ENCODE results near the gene RAD9A. TPM values are rescaled to one million over a fixed set of nuclear protein-coding genes. Genes with fewer than 3 reads are reported as not detected.

Gene RAD9A
- total and polyA plus RNA-seq, 2 donors = 9.5 to 35.2 TPM

DNA sequence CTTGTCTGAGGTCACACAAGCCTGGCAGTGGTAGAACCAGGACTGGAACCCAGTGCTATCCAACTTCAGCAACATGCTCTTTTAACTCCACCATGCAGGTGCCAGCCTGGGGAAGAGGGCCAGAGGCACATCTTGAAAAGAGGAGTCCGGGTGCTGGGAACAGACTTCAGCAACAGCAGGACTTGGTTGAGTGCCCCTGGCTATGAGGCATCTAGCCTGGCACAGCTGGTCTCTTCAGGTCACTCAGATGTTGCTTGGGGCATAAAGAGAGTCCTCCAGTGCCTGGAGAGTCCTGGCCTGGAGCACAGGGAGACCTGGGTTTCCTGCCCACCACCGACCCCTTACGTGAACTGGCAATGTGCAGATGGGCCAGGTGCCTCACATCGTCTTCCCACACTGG lies 13.2 kb upstream of the RAD9A start:
- no peak overlapping the region for H3K27ac ChIP-seq (ENCODE audit: low read depth in 1 of 2, low read length in 1 of 2)
- H3K9me3 ChIP-seq (ENCODE audit: control insufficient read depth in 2 of 2, insufficient read depth in 1 of 2, low read length in 1 of 2) = peaks cover 0 to 9% of the 10 kb centered on the region in 2 donors
- peaks cover 9 to 41% of the 10 kb centered on the region in 2 donors for H3K4me1 ChIP-seq (ENCODE audit: control insufficient read depth in 2 of 2, insufficient read depth in 2 of 2, low read length in 2 of 2)
- WGBS = 96% methylated on average over 4 of the region's 4 CpGs
- H3K36me3 ChIP-seq (ENCODE audit: control insufficient read depth in 2 of 2, insufficient read depth in 2 of 2, low read length in 1 of 2) = no peaks in the 10 kb centered on the region
- H3K4me3 ChIP-seq (ENCODE audit: low read length in 2 of 2) = no peak overlapping the region
- no peak for DNase-seq (ENCODE audit: low read depth in 6 of 9, low spot score in 9 of 9)
- peaks cover 35 to 61% of the 10 kb centered on the region in 2 donors for H3K27me3 ChIP-seq (ENCODE audit: control insufficient read depth in 2 of 2, insufficient read depth in 1 of 2, low read length in 1 of 2)

DNA sequence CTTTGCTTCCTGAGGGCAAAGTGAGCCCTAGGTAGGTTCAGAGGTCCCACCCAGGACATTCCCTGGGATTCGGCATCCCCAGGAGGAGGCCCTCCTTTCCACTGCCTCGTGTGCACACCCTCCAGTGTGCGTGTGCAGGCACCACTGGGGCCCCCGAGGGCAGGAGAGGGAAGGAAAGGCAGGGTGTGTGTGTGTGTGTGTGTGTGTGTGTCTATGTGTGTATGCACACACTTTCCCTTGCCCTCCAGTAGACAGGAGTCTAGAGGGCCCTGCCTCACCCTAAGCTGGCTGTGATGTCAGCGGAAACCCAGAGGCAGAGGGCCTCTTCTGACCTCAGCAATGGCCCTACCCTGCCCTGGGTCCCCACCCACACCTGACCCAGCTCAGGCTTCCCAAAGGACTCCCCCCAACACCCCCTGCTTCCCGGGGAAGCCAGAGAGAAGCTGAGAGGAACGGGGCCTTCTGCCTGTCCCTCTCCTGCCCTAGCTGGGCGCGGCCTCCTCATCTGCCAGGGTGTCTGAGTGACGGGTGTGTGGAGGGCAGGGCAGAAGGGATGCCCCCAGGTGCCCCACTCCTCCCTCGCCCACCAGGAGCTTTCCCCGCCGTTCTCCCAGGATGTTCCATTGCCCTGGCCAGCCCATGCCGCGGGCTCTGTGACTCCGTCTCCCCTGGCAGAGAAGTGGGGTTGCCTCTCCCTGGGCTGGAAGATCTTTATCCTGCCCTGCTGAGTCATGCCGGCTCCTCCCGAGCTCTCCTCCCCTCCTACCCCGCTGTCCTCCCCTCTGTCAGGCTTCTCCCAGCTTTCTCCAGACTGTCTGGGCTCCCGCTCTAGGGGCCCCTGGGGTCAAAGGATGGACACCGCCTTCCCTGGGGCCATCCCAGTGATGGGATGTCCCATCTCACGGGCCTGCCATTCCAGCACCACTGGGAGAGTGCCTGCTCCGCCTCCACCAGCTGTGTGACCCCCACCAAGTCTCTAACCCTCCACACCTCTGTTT lies 12.4 kb upstream of the RAD9A start:
- Histone ChIP-seq H3K9me3 (ENCODE audit: control insufficient read depth in 2 of 2, insufficient read depth in 1 of 2, low read length in 1 of 2) (peaks cover 0 to 8% of the 10 kb centered on the region in 2 donors), H3K4me3 (ENCODE audit: low read length in 2 of 2) (no peak overlapping the region), H3K36me3 (ENCODE audit: control insufficient read depth in 2 of 2, insufficient read depth in 2 of 2, low read length in 1 of 2) (no peaks in the 10 kb centered on the region), H3K4me1 (ENCODE audit: control insufficient read depth in 2 of 2, insufficient read depth in 2 of 2, low read length in 2 of 2) (peaks cover 1 to 32% of the 10 kb centered on the region in 2 donors), H3K27ac (ENCODE audit: low read depth in 1 of 2, low read length in 1 of 2) (no peak overlapping the region), H3K27me3 (ENCODE audit: control insufficient read depth in 2 of 2, insufficient read depth in 1 of 2, low read length in 1 of 2) (peaks cover 27 to 53% of the 10 kb centered on the region in 2 donors)
- no peak for DNase-seq (ENCODE audit: low read depth in 6 of 9, low spot score in 9 of 9)
- WGBS = 90% methylated on average over 23 of the region's 23 CpGs

DNA sequence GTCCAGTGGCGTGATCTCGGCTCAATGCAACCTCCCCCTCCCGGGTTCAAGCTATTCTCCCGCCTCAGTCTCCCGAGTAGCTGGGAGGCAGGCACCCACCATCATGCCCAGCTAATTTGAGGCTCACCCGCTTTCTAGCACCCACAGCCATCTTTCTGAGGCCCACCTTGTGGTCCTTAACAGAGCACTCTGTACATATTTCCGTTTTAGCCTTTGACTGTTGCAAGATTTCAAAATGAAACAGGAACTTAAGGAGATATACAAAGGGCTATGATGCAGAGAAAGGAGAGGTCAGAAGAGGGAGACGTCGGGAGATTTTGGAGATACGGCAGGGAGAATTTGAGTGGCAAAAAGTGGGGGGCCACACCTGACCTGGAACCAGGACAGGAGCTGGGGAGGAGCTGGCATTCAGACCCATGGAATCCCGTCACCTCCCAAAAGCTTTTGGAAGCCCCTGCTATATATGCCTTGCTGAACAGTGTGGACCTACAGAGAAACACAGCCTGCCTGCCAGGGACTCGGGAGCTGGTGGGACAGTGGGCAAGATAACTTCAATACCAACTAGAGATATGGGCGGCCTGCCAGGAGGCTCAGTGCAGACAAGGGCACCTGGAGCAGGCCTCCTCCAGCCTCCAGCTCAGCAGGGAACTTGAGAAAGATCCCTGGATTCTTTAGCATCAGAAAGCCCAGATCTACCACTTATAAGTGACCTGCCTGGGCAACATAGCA lies 10.4 kb upstream of the RAD9A start:
- DNase-seq (ENCODE audit: low read depth in 6 of 9, low spot score in 9 of 9) = no peak
- 61% methylated on average over 13 of the region's 13 CpGs for WGBS
- peaks cover 0 to 1% of the 10 kb centered on the region in 2 donors for H3K9me3 ChIP-seq (ENCODE audit: control insufficient read depth in 2 of 2, insufficient read depth in 1 of 2, low read length in 1 of 2)
- H3K27ac ChIP-seq (ENCODE audit: low read depth in 1 of 2, low read length in 1 of 2) = peak overlapping the region; percentile 1 to 65
- peaks cover 0 to 18% of the 10 kb centered on the region in 2 donors for H3K4me1 ChIP-seq (ENCODE audit: control insufficient read depth in 2 of 2, insufficient read depth in 2 of 2, low read length in 2 of 2)
- H3K4me3 ChIP-seq (ENCODE audit: low read length in 2 of 2) = no peak overlapping the region
- H3K27me3 ChIP-seq (ENCODE audit: control insufficient read depth in 2 of 2, insufficient read depth in 1 of 2, low read length in 1 of 2) = peaks cover 8 to 47% of the 10 kb centered on the region in 2 donors
- H3K36me3 ChIP-seq (ENCODE audit: control insufficient read depth in 2 of 2, insufficient read depth in 2 of 2, low read length in 1 of 2) = no peaks in the 10 kb centered on the region

DNA sequence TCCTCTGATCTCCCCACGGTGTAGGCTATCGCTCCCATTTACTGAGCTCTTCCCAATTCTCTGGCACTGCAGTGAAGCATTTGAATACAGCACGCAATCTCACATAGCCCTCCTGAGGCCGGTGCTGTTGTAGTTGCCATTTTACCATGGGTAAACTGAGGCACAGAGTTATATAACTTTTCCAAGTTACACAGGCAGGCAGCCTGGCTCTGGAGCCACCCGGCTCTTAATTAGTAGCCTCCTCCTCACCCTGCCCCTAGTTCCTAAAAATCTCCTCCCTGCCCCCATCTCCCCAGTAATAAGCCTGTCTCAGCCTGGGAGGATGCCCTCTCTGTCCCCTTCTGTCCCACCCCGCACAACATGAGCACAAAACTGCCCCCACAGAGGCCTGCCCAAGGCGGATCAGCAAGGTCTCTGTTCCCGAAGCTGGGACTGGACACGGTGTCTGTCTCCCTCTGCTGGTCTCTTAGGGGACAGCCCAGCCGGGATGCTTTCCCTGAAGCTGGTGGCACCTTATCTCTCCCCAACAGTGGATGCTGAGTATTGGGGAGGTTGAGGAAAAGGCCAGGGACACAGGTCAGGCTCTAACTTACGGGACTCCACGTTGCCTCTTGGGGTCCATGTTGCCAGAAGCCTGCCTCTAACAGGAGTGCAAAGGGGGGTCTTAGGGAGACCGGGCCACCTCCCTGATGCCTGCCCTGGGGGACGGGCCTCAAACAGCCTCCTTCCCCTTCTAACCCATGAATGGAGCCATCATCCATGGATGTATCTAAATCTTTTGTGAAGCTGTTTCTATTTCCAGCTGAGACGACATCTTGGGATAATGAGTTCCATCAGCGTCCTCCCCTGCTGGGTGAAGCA lies 9.3 kb upstream of the RAD9A start:
- H3K27me3 ChIP-seq (ENCODE audit: control insufficient read depth in 2 of 2, insufficient read depth in 1 of 2, low read length in 1 of 2) = peaks cover 4 to 41% of the 10 kb centered on the region in 2 donors
- 54% methylated on average over 16 of the region's 16 CpGs for WGBS
- DNase-seq (ENCODE audit: low read depth in 6 of 9, low spot score in 9 of 9) = peak; percentile 48 to 88 (median 75)
- no peak overlapping the region for H3K4me3 ChIP-seq (ENCODE audit: low read length in 2 of 2)
- no peak overlapping the region for H3K27ac ChIP-seq (ENCODE audit: low read depth in 1 of 2, low read length in 1 of 2)
- no peaks in the 10 kb centered on the region for H3K36me3 ChIP-seq (ENCODE audit: control insufficient read depth in 2 of 2, insufficient read depth in 2 of 2, low read length in 1 of 2)
- peaks cover 0 to 26% of the 10 kb centered on the region in 2 donors for H3K4me1 ChIP-seq (ENCODE audit: control insufficient read depth in 2 of 2, insufficient read depth in 2 of 2, low read length in 2 of 2)
- no peaks in the 10 kb centered on the region for H3K9me3 ChIP-seq (ENCODE audit: control insufficient read depth in 2 of 2, insufficient read depth in 1 of 2, low read length in 1 of 2)

DNA sequence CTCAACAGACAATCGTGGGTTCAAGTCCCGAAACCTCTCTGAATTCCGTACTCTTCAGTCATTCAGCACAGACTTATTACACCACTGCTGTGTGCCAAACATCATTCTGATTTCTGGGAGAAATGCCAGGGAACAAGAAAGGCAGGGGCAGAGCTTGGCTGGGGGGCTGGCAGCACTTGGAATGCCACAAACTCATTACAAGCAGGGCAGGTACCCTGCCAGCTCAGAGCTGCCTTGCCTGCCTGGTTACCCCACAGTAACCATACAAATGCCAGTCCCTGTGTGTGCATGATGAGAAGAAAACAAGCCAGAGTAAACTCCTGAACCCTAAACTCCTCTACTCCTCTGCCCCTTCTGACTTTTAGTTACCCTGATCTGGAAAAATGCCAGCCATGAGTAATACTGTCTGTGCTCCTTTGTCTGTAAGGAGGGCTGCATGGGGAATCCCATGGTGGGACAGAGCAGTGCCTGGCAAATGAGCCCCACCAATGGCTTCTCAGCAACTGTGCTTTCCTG lies 6.9 kb upstream of the RAD9A start:
- peaks cover 0 to 33% of the 10 kb centered on the region in 2 donors for H3K4me1 ChIP-seq (ENCODE audit: control insufficient read depth in 2 of 2, insufficient read depth in 2 of 2, low read length in 2 of 2)
- 91% methylated on average over 3 of the region's 3 CpGs for WGBS
- no peak overlapping the region for H3K4me3 ChIP-seq (ENCODE audit: low read length in 2 of 2)
- H3K9me3 ChIP-seq (ENCODE audit: control insufficient read depth in 2 of 2, insufficient read depth in 1 of 2, low read length in 1 of 2) = no peaks in the 10 kb centered on the region
- H3K36me3 ChIP-seq (ENCODE audit: control insufficient read depth in 2 of 2, insufficient read depth in 2 of 2, low read length in 1 of 2) = no peaks in the 10 kb centered on the region
- peaks cover 0 to 27% of the 10 kb centered on the region in 2 donors for H3K27me3 ChIP-seq (ENCODE audit: control insufficient read depth in 2 of 2, insufficient read depth in 1 of 2, low read length in 1 of 2)
- no peak for DNase-seq (ENCODE audit: low read depth in 6 of 9, low spot score in 9 of 9)
- no peak overlapping the region for H3K27ac ChIP-seq (ENCODE audit: low read depth in 1 of 2, low read length in 1 of 2)

DNA sequence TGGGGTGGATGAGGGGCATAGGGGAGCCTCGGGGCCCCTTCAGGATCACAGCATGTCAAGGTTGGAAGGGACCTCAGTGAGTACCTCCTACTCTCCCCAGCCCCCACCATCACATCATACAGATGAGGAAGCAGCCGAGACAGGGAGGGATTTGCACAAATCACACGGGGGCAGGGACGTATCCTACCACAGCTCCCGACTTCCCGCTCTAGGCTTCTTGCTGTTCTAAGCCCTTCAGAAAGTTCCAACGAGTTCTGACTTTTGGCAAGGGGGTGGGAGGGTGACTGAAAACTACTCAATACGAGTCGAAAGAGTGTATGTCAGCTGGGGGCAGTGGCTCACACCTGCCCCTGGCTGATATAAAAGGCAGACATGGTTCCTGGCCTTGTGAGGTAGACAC lies 4.7 kb upstream of the RAD9A start:
- Histone ChIP-seq H3K27ac (ENCODE audit: low read depth in 1 of 2, low read length in 1 of 2) (no peak overlapping the region), H3K27me3 (ENCODE audit: control insufficient read depth in 2 of 2, insufficient read depth in 1 of 2, low read length in 1 of 2) (peaks cover 0 to 22% of the 10 kb centered on the region in 2 donors), H3K4me3 (ENCODE audit: low read length in 2 of 2) (no peak overlapping the region), H3K9me3 (ENCODE audit: control insufficient read depth in 2 of 2, insufficient read depth in 1 of 2, low read length in 1 of 2) (no peaks in the 10 kb centered on the region), H3K4me1 (ENCODE audit: control insufficient read depth in 2 of 2, insufficient read depth in 2 of 2, low read length in 2 of 2) (peaks cover 6 to 31% of the 10 kb centered on the region in 2 donors), H3K36me3 (ENCODE audit: control insufficient read depth in 2 of 2, insufficient read depth in 2 of 2, low read length in 1 of 2) (no peaks in the 10 kb centered on the region)
- WGBS = 56% methylated on average over 9 of the region's 9 CpGs
- DNase-seq (ENCODE audit: low read depth in 6 of 9, low spot score in 9 of 9) = no peak

DNA sequence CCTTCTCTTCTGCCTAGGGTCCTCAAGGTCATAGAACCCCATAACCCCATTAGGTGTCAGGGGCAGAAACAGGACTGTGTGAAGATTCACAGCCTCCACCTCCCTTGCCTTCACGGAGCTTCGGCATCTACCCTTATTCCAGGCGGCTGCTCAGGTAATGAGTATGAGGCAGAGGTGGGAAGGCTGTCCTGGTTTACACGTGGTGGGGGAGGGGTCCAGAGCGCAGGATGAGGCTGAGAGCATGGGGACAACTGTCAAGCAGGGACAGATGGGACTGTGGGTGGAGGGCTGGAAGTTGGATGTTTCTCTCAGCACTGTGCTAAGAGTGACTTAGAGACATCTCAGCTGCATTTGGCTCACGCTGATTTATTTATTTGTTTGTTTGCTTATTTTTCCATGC lies 4.3 kb upstream of the RAD9A start:
- H3K4me3 ChIP-seq (ENCODE audit: low read length in 2 of 2) = no peak overlapping the region
- 82% methylated on average over 6 of the region's 6 CpGs for WGBS
- no peaks in the 10 kb centered on the region for H3K9me3 ChIP-seq (ENCODE audit: control insufficient read depth in 2 of 2, insufficient read depth in 1 of 2, low read length in 1 of 2)
- H3K27ac ChIP-seq (ENCODE audit: low read depth in 1 of 2, low read length in 1 of 2) = no peak overlapping the region
- DNase-seq (ENCODE audit: low read depth in 6 of 9, low spot score in 9 of 9) = no peak
- no peaks in the 10 kb centered on the region for H3K36me3 ChIP-seq (ENCODE audit: control insufficient read depth in 2 of 2, insufficient read depth in 2 of 2, low read length in 1 of 2)
- H3K27me3 ChIP-seq (ENCODE audit: control insufficient read depth in 2 of 2, insufficient read depth in 1 of 2, low read length in 1 of 2) = peaks cover 0 to 20% of the 10 kb centered on the region in 2 donors
- peaks cover 9 to 31% of the 10 kb centered on the region in 2 donors for H3K4me1 ChIP-seq (ENCODE audit: control insufficient read depth in 2 of 2, insufficient read depth in 2 of 2, low read length in 2 of 2)

DNA sequence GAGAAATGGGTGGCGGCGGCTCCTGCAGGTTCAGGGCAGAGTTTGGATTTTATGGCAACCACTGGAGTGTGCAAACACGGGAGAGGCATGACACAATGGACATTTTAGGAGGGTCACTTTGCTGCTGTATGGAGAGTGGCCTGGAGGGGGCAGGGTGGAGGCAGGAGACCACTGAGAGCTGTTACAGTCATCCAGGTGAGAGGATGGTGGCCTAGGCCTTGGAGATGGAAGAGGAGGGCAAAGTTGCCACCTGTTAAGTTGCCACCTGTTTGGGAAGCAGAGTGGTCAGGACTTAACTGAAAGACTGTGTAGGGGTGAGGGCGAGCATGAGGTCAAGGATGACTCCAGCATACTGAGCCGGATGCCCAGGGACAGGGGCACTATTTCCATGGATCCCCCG lies 2.3 kb upstream of the RAD9A start:
- no peak for DNase-seq (ENCODE audit: low read depth in 6 of 9, low spot score in 9 of 9)
- peaks cover 11 to 34% of the 10 kb centered on the region in 2 donors for H3K4me1 ChIP-seq (ENCODE audit: control insufficient read depth in 2 of 2, insufficient read depth in 2 of 2, low read length in 2 of 2)
- WGBS = 86% methylated on average over 6 of the region's 6 CpGs
- H3K27me3 ChIP-seq (ENCODE audit: control insufficient read depth in 2 of 2, insufficient read depth in 1 of 2, low read length in 1 of 2) = peaks cover 0 to 18% of the 10 kb centered on the region in 2 donors
- H3K4me3 ChIP-seq (ENCODE audit: low read length in 2 of 2) = no peak overlapping the region
- no peaks in the 10 kb centered on the region for H3K9me3 ChIP-seq (ENCODE audit: control insufficient read depth in 2 of 2, insufficient read depth in 1 of 2, low read length in 1 of 2)
- peaks cover 11 to 13% of the 10 kb centered on the region in 2 donors for H3K36me3 ChIP-seq (ENCODE audit: control insufficient read depth in 2 of 2, insufficient read depth in 2 of 2, low read length in 1 of 2)
- no peak overlapping the region for H3K27ac ChIP-seq (ENCODE audit: low read depth in 1 of 2, low read length in 1 of 2)
